ENCODE data around the gene PRR20G. TPM values are rescaled to one million over a fixed set of nuclear protein-coding genes. Genes with fewer than 3 reads are reported as not detected.

Gene PRR20G
- total RNA-seq, 1 experiment from 2014 or later: 0.30 TPM

DNA sequence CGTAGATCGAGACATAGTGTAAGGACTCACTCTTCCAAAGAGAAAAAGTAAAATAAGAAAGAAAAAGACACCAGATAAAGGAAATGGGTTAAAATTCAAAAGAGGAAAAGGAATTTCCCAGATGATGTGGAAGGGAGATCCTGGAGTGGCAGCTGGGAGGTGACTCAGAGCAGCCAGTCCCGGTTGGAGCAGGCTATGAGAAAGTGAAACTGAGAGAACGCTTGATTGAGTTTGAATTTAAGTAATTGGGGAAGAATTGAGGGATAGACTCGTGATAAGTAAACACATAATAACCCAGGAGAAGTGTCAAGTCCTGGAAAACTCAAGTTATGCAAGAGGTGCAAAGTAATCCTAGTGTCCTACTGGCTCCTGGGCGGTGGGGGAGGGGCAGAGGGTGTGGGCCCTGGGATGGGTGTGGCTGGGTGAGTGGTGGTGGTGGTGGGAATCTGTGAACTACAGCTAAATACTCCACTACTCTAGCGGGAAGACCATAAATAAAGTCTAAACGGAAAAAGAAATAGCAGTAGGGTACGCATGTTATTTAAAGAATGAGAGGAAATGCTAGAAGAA, 1.2 kb downstream of the PRR20G start (continued):
- TF ChIP-seq, protein P1, sequence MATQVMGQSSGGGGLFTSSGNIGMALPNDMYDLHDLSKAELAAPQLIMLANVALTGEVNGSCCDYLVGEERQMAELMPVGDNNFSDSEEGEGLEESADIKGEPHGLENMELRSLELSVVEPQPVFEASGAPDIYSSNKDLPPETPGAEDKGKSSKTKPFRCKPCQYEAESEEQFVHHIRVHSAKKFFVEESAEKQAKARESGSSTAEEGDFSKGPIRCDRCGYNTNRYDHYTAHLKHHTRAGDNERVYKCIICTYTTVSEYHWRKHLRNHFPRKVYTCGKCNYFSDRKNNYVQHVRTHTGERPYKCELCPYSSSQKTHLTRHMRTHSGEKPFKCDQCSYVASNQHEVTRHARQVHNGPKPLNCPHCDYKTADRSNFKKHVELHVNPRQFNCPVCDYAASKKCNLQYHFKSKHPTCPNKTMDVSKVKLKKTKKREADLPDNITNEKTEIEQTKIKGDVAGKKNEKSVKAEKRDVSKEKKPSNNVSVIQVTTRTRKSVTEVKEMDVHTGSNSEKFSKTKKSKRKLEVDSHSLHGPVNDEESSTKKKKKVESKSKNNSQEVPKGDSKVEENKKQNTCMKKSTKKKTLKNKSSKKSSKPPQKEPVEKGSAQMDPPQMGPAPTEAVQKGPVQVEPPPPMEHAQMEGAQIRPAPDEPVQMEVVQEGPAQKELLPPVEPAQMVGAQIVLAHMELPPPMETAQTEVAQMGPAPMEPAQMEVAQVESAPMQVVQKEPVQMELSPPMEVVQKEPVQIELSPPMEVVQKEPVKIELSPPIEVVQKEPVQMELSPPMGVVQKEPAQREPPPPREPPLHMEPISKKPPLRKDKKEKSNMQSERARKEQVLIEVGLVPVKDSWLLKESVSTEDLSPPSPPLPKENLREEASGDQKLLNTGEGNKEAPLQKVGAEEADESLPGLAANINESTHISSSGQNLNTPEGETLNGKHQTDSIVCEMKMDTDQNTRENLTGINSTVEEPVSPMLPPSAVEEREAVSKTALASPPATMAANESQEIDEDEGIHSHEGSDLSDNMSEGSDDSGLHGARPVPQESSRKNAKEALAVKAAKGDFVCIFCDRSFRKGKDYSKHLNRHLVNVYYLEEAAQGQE (IDR thresholded peaks at IDR 0.05; ENCODE audit: low read depth): no peak

DNA sequence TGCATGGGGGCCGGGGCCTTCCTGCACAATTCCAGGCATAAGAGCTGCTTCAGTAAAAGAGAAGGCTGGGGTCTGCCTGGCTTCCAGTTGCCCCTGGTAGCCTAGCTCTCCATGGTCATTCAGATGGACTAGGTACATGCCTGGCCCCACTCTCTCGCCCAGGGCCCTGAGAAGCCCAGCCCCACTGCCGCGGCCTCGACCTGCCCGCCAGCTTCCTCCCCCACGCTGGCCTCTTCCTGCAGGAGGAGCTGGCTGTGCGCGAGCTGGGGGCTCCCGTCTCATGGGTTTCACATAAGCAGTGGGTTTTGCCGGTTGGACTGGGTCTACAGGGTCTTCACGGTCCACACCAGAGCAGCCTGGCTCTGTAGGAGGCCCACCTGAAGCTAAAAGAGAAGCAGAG, 3.6 kb downstream of the PRR20G start:
- POLR2A ChIA-PET: no interaction called here
- H3K27me3 ChIP-seq (ENCODE audit: insufficient read depth, low read length): no peaks in the 10 kb centered on the region
- no peak overlapping the region for H3K4me3 ChIP-seq (replicated peaks in 1 of 2; ENCODE audit: low read depth in 1 of 2, low read length in 2 of 2)
- peaks cover 0 to 6% of the 10 kb centered on the region in 2 experiments; a peak in 1 of 4 replicates for H3K4me1 ChIP-seq (ENCODE audit: control insufficient read depth in 1 of 2, insufficient read depth in 2 of 2, low read length in 2 of 2)
- no peaks in the 10 kb centered on the region for H3K9me2 ChIP-seq (ENCODE audit: insufficient read depth)
- no peak overlapping the region for H2AFZ ChIP-seq (ENCODE audit: low read depth, low read length, poor library complexity, severe bottlenecking)
- intact Hi-C loops (cut with micrococcal nuclease): no loop called here
- BruUV-seq (replicated peaks): no TSS peak
- RAD21 ChIA-PET (ENCODE audit: low non-redundant PET in 1 of 2, low total read pairs in 2 of 2, uncharacterized antibody in 2 of 2, unreplicated experiment in 2 of 2): no interaction called here
- H4K20me1 ChIP-seq (ENCODE audit: insufficient read depth): no peaks in the 10 kb centered on the region
- no peaks in the 10 kb centered on the region for H3K79me2 ChIP-seq (ENCODE audit: insufficient read depth, low read length)
- no peak for ATAC-seq
- no peak overlapping the region for H3K4me2 ChIP-seq (ENCODE audit: low read length)
- TF ChIP-seq POLR2AphosphoS5 (IDR thresholded peaks at IDR 0.05; ENCODE audit: low read depth, low read length) (no peak), FOSL1 (IDR thresholded peaks at IDR 0.05; ENCODE audit: low read depth) (no peak), ELF1 (IDR thresholded peaks at IDR 0.05; ENCODE audit: borderline replicate concordance, low read depth) (no peak), EGR1 (IDR thresholded peaks at IDR 0.05; ENCODE audit: low read depth) (no peak), JUND (IDR thresholded peaks at IDR 0.05) (no peak), CBX3 (IDR thresholded peaks at IDR 0.05; ENCODE audit: low read depth) (no peak), SRF (IDR thresholded peaks at IDR 0.05; ENCODE audit: low read depth) (no peak), EZH2 (IDR thresholded peaks at IDR 0.05) (no peak), RAD21 (IDR thresholded peaks at IDR 0.05; ENCODE audit: low read depth) (no peak), TCF7L2 (IDR thresholded peaks at IDR 0.05; ENCODE audit: borderline replicate concordance, extremely low read depth, insufficient read depth, insufficient read length) (no peak)
- TF ChIP-seq, protein P2, sequence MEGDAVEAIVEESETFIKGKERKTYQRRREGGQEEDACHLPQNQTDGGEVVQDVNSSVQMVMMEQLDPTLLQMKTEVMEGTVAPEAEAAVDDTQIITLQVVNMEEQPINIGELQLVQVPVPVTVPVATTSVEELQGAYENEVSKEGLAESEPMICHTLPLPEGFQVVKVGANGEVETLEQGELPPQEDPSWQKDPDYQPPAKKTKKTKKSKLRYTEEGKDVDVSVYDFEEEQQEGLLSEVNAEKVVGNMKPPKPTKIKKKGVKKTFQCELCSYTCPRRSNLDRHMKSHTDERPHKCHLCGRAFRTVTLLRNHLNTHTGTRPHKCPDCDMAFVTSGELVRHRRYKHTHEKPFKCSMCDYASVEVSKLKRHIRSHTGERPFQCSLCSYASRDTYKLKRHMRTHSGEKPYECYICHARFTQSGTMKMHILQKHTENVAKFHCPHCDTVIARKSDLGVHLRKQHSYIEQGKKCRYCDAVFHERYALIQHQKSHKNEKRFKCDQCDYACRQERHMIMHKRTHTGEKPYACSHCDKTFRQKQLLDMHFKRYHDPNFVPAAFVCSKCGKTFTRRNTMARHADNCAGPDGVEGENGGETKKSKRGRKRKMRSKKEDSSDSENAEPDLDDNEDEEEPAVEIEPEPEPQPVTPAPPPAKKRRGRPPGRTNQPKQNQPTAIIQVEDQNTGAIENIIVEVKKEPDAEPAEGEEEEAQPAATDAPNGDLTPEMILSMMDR (IDR thresholded peaks at IDR 0.05 in 2 of 3, conservative IDR thresholded peaks at IDR 0.05 in 1 of 3; ENCODE audit: borderline replicate concordance in 1 of 3, insufficient read depth in 1 of 3, low read depth in 2 of 3, low read length in 2 of 3): no peak
- TF ChIP-seq, protein P3, sequence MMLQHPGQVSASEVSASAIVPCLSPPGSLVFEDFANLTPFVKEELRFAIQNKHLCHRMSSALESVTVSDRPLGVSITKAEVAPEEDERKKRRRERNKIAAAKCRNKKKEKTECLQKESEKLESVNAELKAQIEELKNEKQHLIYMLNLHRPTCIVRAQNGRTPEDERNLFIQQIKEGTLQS (IDR thresholded peaks at IDR 0.05): no peak
- DNase-seq (ENCODE audit: low read depth, low spot score): no peak
- no peak overlapping the region for H3K9ac ChIP-seq (ENCODE audit: low read length)
- H3K9me3 ChIP-seq (ENCODE audit: control insufficient read depth in 1 of 2, insufficient read depth in 1 of 2, low read depth in 1 of 2, low read length in 2 of 2): no peaks in the 10 kb centered on the region
- CTCF ChIA-PET: no interaction called here
- H3K36me3 ChIP-seq (ENCODE audit: control insufficient read depth in 1 of 2, insufficient read depth in 2 of 2, low read length in 2 of 2): no peaks in the 10 kb centered on the region
- no peak overlapping the region for H3K27ac ChIP-seq (ENCODE audit: low read depth, low read length)
